H54 (cell line): ENCODE measurements around the gene NUFIP1.

ENCODE experiments used
- DNase-seq: peaks from one replicate; pipeline ENCODE4 v3.0.0; 2011; ENCODE audit warnings: low spot score, mixed read lengths; ENCODE audit not compliant: insufficient read length
- FAIRE-seq: peaks from 3 replicates; lab custom pipeline; 2011; peaks lifted over from hg19 to GRCh38; lab: Jason Lieb, UNC
- POLR2A ChIP-seq: IDR thresholded peaks from 2 replicates; pipeline ENCODE4 v1.6.1; 2011; ENCODE audit warnings: low read depth, mild to moderate bottlenecking, low read length

NUFIP1 gene

GRCh38 chr13:44978328-44978727, 10.9 kb downstream of the NUFIP1 start:
- DNase-seq (no peak), FAIRE-seq (no peak)
- no peak for TF ChIP-seq POLR2A

GRCh38 chr13:44976949-44977583, 12.2 kb downstream of the NUFIP1 start:
- FAIRE-seq (no peak), DNase-seq (no peak)
- no peak for TF ChIP-seq POLR2A

- DNase-seq (no peak), FAIRE-seq (no peak)
- TF ChIP-seq POLR2A, result no peak
Measured at GRCh38 chr13:44976196-44976595, 13.1 kb downstream of the NUFIP1 start.

GRCh38 chr13:44974056-44974793, 15.0 kb downstream of the NUFIP1 start:
- DNase-seq (no peak), FAIRE-seq (no peak)
- no peak for TF ChIP-seq POLR2A

- TF ChIP-seq POLR2A, result no peak
- FAIRE-seq (peak; percentile 52), DNase-seq (no peak)
Measured at GRCh38 chr13:44972956-44973581, 16.2 kb downstream of the NUFIP1 start.

GRCh38 chr13:44971656-44972595, 17.3 kb downstream of the NUFIP1 start:
- DNase-seq (no peak), FAIRE-seq (no peak)
- TF ChIP-seq POLR2A, result no peak

GRCh38 chr13:44969551-44970484, 19.5 kb downstream of the NUFIP1 start:
- DNase-seq, result no peak
- TF ChIP-seq POLR2A, result no peak
- FAIRE-seq, result peak; percentile 45

- DNase-seq (no peak), FAIRE-seq (no peak)
- TF ChIP-seq POLR2A, result no peak
Measured at GRCh38 chr13:44968434-44968815, 20.8 kb downstream of the NUFIP1 start.

- DNase-seq (no peak), FAIRE-seq (no peak)
- no peak for TF ChIP-seq POLR2A
Measured at GRCh38 chr13:44967704-44968433, 21.4 kb downstream of the NUFIP1 start.

GRCh38 chr13:44961997-44962396, 27.3 kb downstream of the NUFIP1 start:
- FAIRE-seq (no peak), DNase-seq (no peak)
- no peak for TF ChIP-seq POLR2A

GRCh38 chr13:44955406-44955805, 33.9 kb downstream of the NUFIP1 start:
- no peak for TF ChIP-seq POLR2A
- DNase-seq, result no peak
- FAIRE-seq, result no peak

- DNase-seq, result no peak
- FAIRE-seq, result no peak
- TF ChIP-seq POLR2A, result no peak
Measured at GRCh38 chr13:44954224-44954623, 35.0 kb downstream of the NUFIP1 start.
